H1 (cell line): Measurements from ENCODE around the gene C14orf132. TPM values are rescaled to one million over a fixed set of nuclear protein-coding genes. Genes with fewer than 3 reads are reported as not detected.

Experiments
- BRCA1 ChIP-seq: IDR thresholded peaks from 2 replicates; pipeline ENCODE4 v1.6.1; 2012; ENCODE audit warnings: low read depth, low read length, improper control_type of control experiment
- CHD2 ChIP-seq: IDR thresholded peaks from 2 replicates; pipeline ENCODE4 v1.6.1; 2012; ENCODE audit warnings: low read length, improper control_type of control experiment
- CREB1 ChIP-seq: IDR thresholded peaks from 2 replicates; pipeline ENCODE4 v1.6.1; 2012; ENCODE audit warnings: inconsistent platforms
- EZH2 ChIP-seq: fragments of 200-600 bp; sonication (generic); IDR thresholded peaks from 2 replicates; pipeline ENCODE4 v1.7.1; 2012; ENCODE audit warnings: low read depth, mild to moderate bottlenecking, moderate library complexity, low read length, inconsistent platforms; ENCODE audit not compliant: severe bottlenecking
- JUN ChIP-seq: IDR thresholded peaks from 2 replicates; pipeline ENCODE4 v1.6.1; 2011; ENCODE audit warnings: low read depth, mild to moderate bottlenecking, improper control_type of control experiment, low read length
- JUND ChIP-seq: IDR thresholded peaks from 2 replicates; pipeline ENCODE4 v1.6.1; 2011; ENCODE audit warnings: mild to moderate bottlenecking, improper control_type of control experiment, low read length
- NRF1 ChIP-seq: IDR thresholded peaks from 2 replicates; pipeline ENCODE4 v1.6.1; 2011; ENCODE audit warnings: mild to moderate bottlenecking, low read depth, low read length, improper control_type of control experiment
- PHF8 ChIP-seq: fragments of 200-600 bp; sonication (generic); conservative IDR thresholded peaks from 2 replicates; pipeline ENCODE4 v1.7.1; 2012; ENCODE audit warnings: low read depth, mild to moderate bottlenecking, inconsistent platforms, low read length, moderate library complexity
- RAD21 ChIP-seq, 2 experiments: IDR thresholded peaks in 1 of 2; conservative IDR thresholded peaks in 1 of 2; 2 replicates each; pipeline ENCODE4 v1.6.1; 2011; ENCODE audit warnings: low read depth in 2 of 2, low read length in 2 of 2, improper control_type of control experiment in 1 of 2, inconsistent platforms in 1 of 2, mild to moderate bottlenecking in 1 of 2, moderate library complexity in 1 of 2
- RNF2 ChIP-seq: fragments of 200-900, 300-1000 bp; sonication (generic); IDR thresholded peaks from 2 replicates; pipeline ENCODE4 v1.7.1; 2016; ENCODE audit warnings: borderline replicate concordance, low read depth, mild to moderate bottlenecking, antibody characterized with exemption, low read length; ENCODE audit not compliant: poor library complexity, severe bottlenecking; ENCODE audit errors: missing control alignments
- SIRT6 ChIP-seq: IDR thresholded peaks from one replicate; pipeline ENCODE4 v1.7.1; 2012; ENCODE audit warnings: low read length, inconsistent platforms
- SP2 ChIP-seq: IDR thresholded peaks from 2 replicates; pipeline ENCODE4 v1.6.1; 2012; ENCODE audit warnings: mild to moderate bottlenecking, low read length, inconsistent platforms
- SP4 ChIP-seq: IDR thresholded peaks from 2 replicates; pipeline ENCODE4 v1.6.1; 2012; ENCODE audit warnings: low read length, inconsistent platforms
- TBP ChIP-seq: IDR thresholded peaks from 2 replicates; pipeline ENCODE4 v1.6.1; 2011; ENCODE audit warnings: low read depth, low read length, improper control_type of control experiment
- TCF12 ChIP-seq: IDR thresholded peaks from 2 replicates; pipeline ENCODE4 v1.6.1; 2011; ENCODE audit warnings: low read depth, mild to moderate bottlenecking, low read length
- TEAD4 ChIP-seq: IDR thresholded peaks from 2 replicates; pipeline ENCODE4 v1.6.1; 2012; ENCODE audit warnings: low read depth, low read length, inconsistent platforms, mixed read lengths
- ZNF274 ChIP-seq: IDR thresholded peaks from 2 replicates; pipeline ENCODE4 v1.7.0; 2012; ENCODE audit warnings: low read length, borderline replicate concordance; ENCODE audit errors: extremely low read depth
- polyA plus RNA-seq, 7 experiments: library from polyadenylated mRNA; depleted of rRNA in 3 of 7; stranded (reverse) in 5 of 7; unstranded in 2 of 7; fragments of >200 nt in 5 of 7; fragments of 200-250 nt in 2 of 7; gene quantifications; 1 replicate in 5 of 7; 2 replicates in 1 of 7; 4 replicates in 1 of 7; pipeline versions ENCODE4 v1.2.1 to v1.2.3, GENCODE V29; 2011 to 2013; ENCODE audit warnings: missing spikeins in 2 of 7, mixed read lengths in 2 of 7
- total RNA-seq: library from RNA; stranded (reverse); fragmentation: NEBNext Ultra II Directional; extraction: Animal tissue kit (Norgen Biotek cat#: 25700); gene quantifications from 2 replicates; pipeline ENCODE4 v1.2.1, GENCODE V29; 2021
- TF ChIP-seq, protein P1 (sequence below), 3 experiments: IDR thresholded peaks; 1 replicate in 2 of 3; 2 replicates in 1 of 3; pipeline versions ENCODE4 v1.5.1 to v1.6.1; 2011; ENCODE audit warnings: low read length in 3 of 3, mild to moderate bottlenecking in 3 of 3, inconsistent platforms in 2 of 3, low read depth in 1 of 3, moderate library complexity in 1 of 3; ENCODE audit not compliant: insufficient read depth in 1 of 3; ENCODE audit errors: control extremely low read depth in 1 of 3
- TF ChIP-seq, protein P2 (sequence below): IDR thresholded peaks from 2 replicates; pipeline ENCODE4 v1.6.1; 2011; ENCODE audit warnings: low read length, improper control_type of control experiment
- TF ChIP-seq, protein P3 (sequence below): IDR thresholded peaks from 2 replicates; pipeline ENCODE4 v1.6.1; 2012; ENCODE audit warnings: inconsistent platforms

Gene C14orf132
- total and polyA plus RNA-seq, 2 of the 8 experiments (the other 6 are each of a cell fraction or from before 2014, with no cell fraction given) = 11.7 to 32.5 TPM

DNA sequence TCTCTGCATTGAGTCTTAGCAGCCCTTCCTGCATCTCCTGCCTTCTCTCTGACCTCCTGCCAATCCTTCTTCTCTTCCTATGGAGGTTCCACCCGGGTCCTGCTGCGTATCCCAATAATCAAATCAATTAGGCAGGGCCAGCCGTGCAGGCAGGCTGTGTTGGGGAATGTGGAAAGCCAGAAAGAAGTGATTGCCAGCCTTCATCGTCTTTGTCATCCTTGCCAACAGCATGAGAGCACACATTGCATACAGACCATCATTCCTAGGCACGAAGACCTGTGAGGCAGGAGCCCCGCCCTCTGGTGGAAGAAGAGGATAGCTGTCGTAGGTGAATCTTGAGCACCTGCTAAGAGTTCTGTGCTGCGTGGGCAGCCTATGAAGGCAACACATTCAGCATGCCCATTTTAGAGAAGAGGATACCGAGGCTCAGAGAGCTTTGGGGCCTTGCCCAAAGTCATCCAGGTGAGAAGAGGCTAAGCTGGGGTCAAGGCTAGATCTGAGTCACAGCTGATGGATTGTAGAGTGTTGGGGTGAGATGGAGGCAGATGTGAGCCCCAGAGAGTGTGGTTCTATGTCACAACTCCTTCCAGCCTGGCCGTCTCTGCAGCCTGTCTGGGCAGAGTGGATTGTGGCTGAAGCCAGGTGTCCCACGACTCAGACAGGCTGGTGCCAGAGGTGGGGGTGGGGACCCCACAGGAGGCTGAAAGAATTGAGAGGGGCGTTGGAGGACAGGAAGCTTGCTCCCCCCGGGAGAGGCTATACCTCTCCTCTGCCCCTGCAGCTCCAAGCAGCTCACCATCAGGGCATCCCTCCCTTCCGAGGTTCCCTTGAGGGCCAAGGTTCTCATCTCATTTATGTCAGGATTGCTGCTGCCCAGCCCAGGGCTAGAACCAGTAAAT lies 12.7 kb downstream of the C14orf132 start (continued):
- TF ChIP-seq, protein P1, sequence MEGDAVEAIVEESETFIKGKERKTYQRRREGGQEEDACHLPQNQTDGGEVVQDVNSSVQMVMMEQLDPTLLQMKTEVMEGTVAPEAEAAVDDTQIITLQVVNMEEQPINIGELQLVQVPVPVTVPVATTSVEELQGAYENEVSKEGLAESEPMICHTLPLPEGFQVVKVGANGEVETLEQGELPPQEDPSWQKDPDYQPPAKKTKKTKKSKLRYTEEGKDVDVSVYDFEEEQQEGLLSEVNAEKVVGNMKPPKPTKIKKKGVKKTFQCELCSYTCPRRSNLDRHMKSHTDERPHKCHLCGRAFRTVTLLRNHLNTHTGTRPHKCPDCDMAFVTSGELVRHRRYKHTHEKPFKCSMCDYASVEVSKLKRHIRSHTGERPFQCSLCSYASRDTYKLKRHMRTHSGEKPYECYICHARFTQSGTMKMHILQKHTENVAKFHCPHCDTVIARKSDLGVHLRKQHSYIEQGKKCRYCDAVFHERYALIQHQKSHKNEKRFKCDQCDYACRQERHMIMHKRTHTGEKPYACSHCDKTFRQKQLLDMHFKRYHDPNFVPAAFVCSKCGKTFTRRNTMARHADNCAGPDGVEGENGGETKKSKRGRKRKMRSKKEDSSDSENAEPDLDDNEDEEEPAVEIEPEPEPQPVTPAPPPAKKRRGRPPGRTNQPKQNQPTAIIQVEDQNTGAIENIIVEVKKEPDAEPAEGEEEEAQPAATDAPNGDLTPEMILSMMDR (IDR thresholded peaks at IDR 0.05; ENCODE audit: control extremely low read depth in 1 of 3, insufficient read depth in 1 of 3, low read depth in 1 of 3, low read length in 3 of 3) = peak; percentile 66 to 85 (median 77)
- TF ChIP-seq NRF1 (no peak), RNF2 (no peak), TBP (no peak), PHF8 (no peak), JUND (no peak), SP2 (no peak), RAD21 (IDR thresholded peaks at IDR 0.05 in 1 of 2, conservative IDR thresholded peaks at IDR 0.05 in 1 of 2; ENCODE audit: low read depth in 2 of 2, low read length in 2 of 2) (peak; percentile 66 to 74), CREB1 (0 out of 2 replicates have a peak, but pooled peaks have one; percentile 40), CHD2 (no peak), BRCA1 (no peak), JUN (no peak), TCF12 (no peak), EZH2 (no peak), SP4 (no peak), ZNF274 (no peak), SIRT6 (no peak), TEAD4 (no peak)
- TF ChIP-seq, protein P2, sequence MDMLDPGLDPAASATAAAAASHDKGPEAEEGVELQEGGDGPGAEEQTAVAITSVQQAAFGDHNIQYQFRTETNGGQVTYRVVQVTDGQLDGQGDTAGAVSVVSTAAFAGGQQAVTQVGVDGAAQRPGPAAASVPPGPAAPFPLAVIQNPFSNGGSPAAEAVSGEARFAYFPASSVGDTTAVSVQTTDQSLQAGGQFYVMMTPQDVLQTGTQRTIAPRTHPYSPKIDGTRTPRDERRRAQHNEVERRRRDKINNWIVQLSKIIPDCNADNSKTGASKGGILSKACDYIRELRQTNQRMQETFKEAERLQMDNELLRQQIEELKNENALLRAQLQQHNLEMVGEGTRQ = no peak
- TF ChIP-seq, protein P3, sequence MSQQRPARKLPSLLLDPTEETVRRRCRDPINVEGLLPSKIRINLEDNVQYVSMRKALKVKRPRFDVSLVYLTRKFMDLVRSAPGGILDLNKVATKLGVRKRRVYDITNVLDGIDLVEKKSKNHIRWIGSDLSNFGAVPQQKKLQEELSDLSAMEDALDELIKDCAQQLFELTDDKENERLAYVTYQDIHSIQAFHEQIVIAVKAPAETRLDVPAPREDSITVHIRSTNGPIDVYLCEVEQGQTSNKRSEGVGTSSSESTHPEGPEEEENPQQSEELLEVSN = 0 out of 2 replicates have a peak, but pooled peaks have one; percentile 29
